Spleen (tissue), 11 donors: ENCODE measurements around the gene NDUFA3. TPM values are rescaled to one million over a fixed set of nuclear protein-coding genes. Genes with fewer than 3 reads are reported as not detected.

ENCODE experiments used
- DNase-seq: peaks from one replicate; pipeline ENCODE4 v3.0.0-alpha.2; 2020
- H3K27ac ChIP-seq, 8 donors: fragments of 200-600 bp; sonication (generic) in 7 of 8; 1 replicate in 4 of 8; 2 replicates in 4 of 8; pipeline versions ENCODE4 v1.5.0 to v1.8.0; 2016 to 2021; ENCODE audit warnings: inconsistent platforms in 4 of 8, mild to moderate bottlenecking in 4 of 8, moderate library complexity in 1 of 8
- H3K27me3 ChIP-seq, 7 donors: fragments of 200-600 bp; sonication (generic) in 6 of 7; replicated peaks in 1 of 7; 1 replicate in 4 of 7; 2 replicates in 3 of 7; pipeline versions ENCODE4 v1.5.0 to v1.8.0; 2016 to 2021; ENCODE audit warnings: inconsistent platforms in 3 of 7, mild to moderate bottlenecking in 1 of 7
- H3K36me3 ChIP-seq, 6 donors: fragments of 200-600 bp; sonication (generic) in 5 of 6; 1 replicate in 4 of 6; 2 replicates in 2 of 6; pipeline versions ENCODE4 v1.5.0 to v1.8.0; 2016 to 2021; ENCODE audit warnings: inconsistent platforms in 2 of 6
- H3K4me1 ChIP-seq, 6 donors: fragments of 200-600 bp; sonication (generic) in 5 of 6; 1 replicate in 3 of 6; 2 replicates in 3 of 6; pipeline versions ENCODE4 v1.5.0 to v1.8.0; 2016 to 2021; ENCODE audit warnings: inconsistent platforms in 3 of 6
- H3K4me3 ChIP-seq, 8 donors: fragments of 200-600 bp; sonication (generic) in 7 of 8; 1 replicate in 4 of 8; 2 replicates in 4 of 8; pipeline versions ENCODE4 v1.5.0 to v1.8.0; 2016 to 2021; ENCODE audit warnings: inconsistent platforms in 4 of 8, mild to moderate bottlenecking in 4 of 8, moderate library complexity in 2 of 8
- H3K9me3 ChIP-seq, 8 donors: fragments of 200-600 bp; sonication (generic) in 7 of 8; 1 replicate in 4 of 8; 2 replicates in 4 of 8; pipeline versions ENCODE4 v1.5.0 to v1.8.0; 2016 to 2021; ENCODE audit warnings: inconsistent platforms in 4 of 8
- POLR2A ChIP-seq, 3 donors: fragments of 450-650 bp; IDR thresholded peaks; one replicate each; pipeline ENCODE4 v1.5.1; 2017; ENCODE audit warnings: antibody characterized with exemption in 3 of 3, mild to moderate bottlenecking in 1 of 3
- POLR2AphosphoS5 ChIP-seq, 3 donors: sonication (generic); formaldehyde crosslinking; IDR thresholded peaks; one replicate each; pipeline ENCODE4 v1.5.1; 2017; ENCODE audit warnings: antibody characterized with exemption in 3 of 3
- WGBS, 5 donors: extraction: QIAGEN DNeasy Blood & Tissue Kit in 3 of 5; methylation state at CpG; one replicate each; pipeline versions ENCODE4 v1.1.5 to v1.1.7; 2013 to 2018; 5-methylcytosine and 5-hydroxymethylcytosine counted together
- intact Hi-C: fragments of 100-400 bp; cut with DNase I; formaldehyde crosslinking; loops from one replicate; pipeline ENCODE4 v1.15.0; 2023; ENCODE audit warnings: low total_unique reads
- polyA plus RNA-seq, 3 donors: library from polyadenylated mRNA; stranded (reverse); fragments of 200-250 nt; gene quantifications; one replicate each; pipeline ENCODE4 v1.2.1, GENCODE V29; 2013
- total RNA-seq, 7 donors: library from RNA; depleted of rRNA in 3 of 7; stranded (reverse); fragments of >200 nt in 3 of 7; fragmentation: NEBNext Ultra II Directional in 4 of 7; extraction: Animal tissue kit (Norgen Biotek cat#: 25700) in 4 of 7; gene quantifications; one replicate each; pipeline versions ENCODE4 v1.1.0 to v1.2.1, GENCODE V29; 2016 to 2021
- TF ChIP-seq, protein P1 (sequence below), 11 experiments: fragments of 200-600 bp in 7 of 11; fragments of 450-650 bp in 4 of 11; sonication (generic) in 4 of 11; IDR thresholded peaks in 8 of 11; conservative IDR thresholded peaks in 3 of 11; 1 replicate in 7 of 11; 2 replicates in 4 of 11; pipeline versions ENCODE4 v1.4.0 to v1.8.0; 2016 to 2021; ENCODE audit warnings: antibody characterized with exemption in 11 of 11, inconsistent platforms in 4 of 11, mild to moderate bottlenecking in 1 of 11
- donor health status: healthy with polysubstance abuse.
- donor health status: DM: no; HTN: no; CAD: no; lungs with moderate emphysema.
- donor health status: DM: no; HTN: no; CAD: no.
- donor health status: Bipolar disorder and iron deficiency.
- donor health status: healthy.
- donor health status: DM: no; HTN: no; CAD: no.
- donor health status: DM: yes; HTN: yes; CAD: no.

NDUFA3 gene
- total and polyA plus RNA-seq, 10 donors = 14.5 to 197 (median 83.8) TPM

DNA sequence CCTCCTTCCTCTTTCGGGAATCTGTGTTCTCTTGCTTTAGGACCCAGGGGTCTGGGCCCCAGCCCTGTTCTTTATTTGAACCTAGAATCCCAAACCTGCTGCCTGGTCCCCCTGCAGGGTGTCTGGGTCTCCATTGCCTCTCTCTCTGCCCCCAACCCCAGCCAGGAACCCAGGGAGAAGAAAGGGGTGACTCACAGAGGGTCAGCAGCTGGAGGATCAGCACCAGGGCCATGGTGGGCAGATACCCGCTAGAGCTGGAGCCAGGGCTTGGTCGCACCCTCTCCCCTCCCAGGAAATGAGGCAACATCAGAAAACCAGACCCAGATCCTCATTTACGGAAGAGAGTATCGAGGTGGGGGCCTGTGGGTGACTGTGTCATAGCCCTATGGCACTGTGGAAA is 2.1 kb upstream of the NDUFA3 start, which contains the start of gene OSCAR:
Gene OSCAR (minus strand): TSS at position 243 of the 400 bp plus-strand sequence. CDS start 11 bp downstream, at position 232.
- Histone ChIP-seq H3K27ac (peak within 1 kb of the TSS in 7 of 8 donors; percentile 53 to 89 (median 77)), H3K4me1 (peaks cover 11 to 94% (median 36%) of the 10 kb centered on the region in 6 donors), H3K4me3 (peak within 1 kb of the TSS in 4 of 8 donors; percentile 4 to 52 (median 26)), H3K27me3 (peaks cover 0 to 9% (median 4%) of the 10 kb centered on the region in 7 donors), H3K36me3 (peaks cover 0 to 14% (median 2%) of the 10 kb centered on the region in 6 donors), H3K9me3 (no peaks in the 10 kb centered on the region)
- intact Hi-C loops = no loop called here
- 32 to 53% (median 41%) methylated on average over 5 of the region's 5 CpGs for WGBS, 5 donors
- TF ChIP-seq POLR2AphosphoS5 (IDR thresholded peaks at IDR 0.05) (peak in 2 of 3 donors; percentile 10 to 52), POLR2A (IDR thresholded peaks at IDR 0.05) (no peak)
- peak; percentile 82 for DNase-seq

DNA sequence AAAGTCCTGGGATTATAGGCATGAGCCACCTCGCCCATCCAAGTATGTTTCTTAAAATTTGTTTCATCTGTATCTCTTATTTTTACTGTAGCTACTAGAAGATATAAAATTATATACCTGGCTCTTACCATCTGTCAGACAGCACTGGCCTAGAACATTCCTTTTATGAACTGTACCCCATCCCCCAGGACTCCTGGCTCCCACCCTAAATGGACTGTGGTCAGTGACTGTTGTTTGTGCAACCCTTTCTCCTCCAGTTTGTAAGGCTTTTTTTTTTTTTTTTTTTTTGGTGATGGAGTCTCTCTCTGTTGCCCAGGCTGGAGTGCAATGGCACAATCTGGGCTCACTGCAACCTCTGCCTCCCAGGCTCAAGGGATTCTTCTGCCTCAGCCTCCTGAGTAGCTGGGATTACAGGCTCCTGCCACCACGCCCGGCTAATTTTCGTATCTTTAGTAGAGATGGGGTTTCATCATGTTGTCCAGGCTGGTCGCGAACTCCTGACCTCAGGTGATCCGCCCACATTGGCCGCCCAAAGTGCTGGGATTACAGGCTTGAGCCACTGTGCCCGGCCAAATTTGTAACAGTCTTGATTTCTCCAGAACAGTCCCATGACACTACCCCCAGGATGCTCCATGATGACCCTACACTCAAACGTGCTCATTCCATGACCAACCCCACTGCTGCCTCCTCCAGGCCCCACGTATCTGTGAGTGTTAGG is 2.5 kb downstream of the NDUFA3 start:
- peaks cover 7 to 61% (median 24%) of the 10 kb centered on the region in 6 donors for H3K4me1 ChIP-seq
- peaks cover 0 to 60% (median 47%) of the 10 kb centered on the region in 6 donors for H3K36me3 ChIP-seq
- H3K27me3 ChIP-seq = no peaks in the 10 kb centered on the region
- H3K4me3 ChIP-seq = no peak overlapping the region
- no peak overlapping the region for H3K27ac ChIP-seq
- intact Hi-C loops = no loop called here
- H3K9me3 ChIP-seq = no peaks in the 10 kb centered on the region
- peak; percentile 50 for DNase-seq
- WGBS, 5 donors = 84 to 93% (median 92%) methylated on average over 11 of the region's 11 CpGs
- TF ChIP-seq POLR2AphosphoS5 (IDR thresholded peaks at IDR 0.05) (no peak), POLR2A (IDR thresholded peaks at IDR 0.05) (no peak)
- TF ChIP-seq, protein P1, sequence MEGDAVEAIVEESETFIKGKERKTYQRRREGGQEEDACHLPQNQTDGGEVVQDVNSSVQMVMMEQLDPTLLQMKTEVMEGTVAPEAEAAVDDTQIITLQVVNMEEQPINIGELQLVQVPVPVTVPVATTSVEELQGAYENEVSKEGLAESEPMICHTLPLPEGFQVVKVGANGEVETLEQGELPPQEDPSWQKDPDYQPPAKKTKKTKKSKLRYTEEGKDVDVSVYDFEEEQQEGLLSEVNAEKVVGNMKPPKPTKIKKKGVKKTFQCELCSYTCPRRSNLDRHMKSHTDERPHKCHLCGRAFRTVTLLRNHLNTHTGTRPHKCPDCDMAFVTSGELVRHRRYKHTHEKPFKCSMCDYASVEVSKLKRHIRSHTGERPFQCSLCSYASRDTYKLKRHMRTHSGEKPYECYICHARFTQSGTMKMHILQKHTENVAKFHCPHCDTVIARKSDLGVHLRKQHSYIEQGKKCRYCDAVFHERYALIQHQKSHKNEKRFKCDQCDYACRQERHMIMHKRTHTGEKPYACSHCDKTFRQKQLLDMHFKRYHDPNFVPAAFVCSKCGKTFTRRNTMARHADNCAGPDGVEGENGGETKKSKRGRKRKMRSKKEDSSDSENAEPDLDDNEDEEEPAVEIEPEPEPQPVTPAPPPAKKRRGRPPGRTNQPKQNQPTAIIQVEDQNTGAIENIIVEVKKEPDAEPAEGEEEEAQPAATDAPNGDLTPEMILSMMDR (IDR thresholded peaks at IDR 0.05 in 8 of 11, conservative IDR thresholded peaks at IDR 0.05 in 3 of 11) = no peak

DNA sequence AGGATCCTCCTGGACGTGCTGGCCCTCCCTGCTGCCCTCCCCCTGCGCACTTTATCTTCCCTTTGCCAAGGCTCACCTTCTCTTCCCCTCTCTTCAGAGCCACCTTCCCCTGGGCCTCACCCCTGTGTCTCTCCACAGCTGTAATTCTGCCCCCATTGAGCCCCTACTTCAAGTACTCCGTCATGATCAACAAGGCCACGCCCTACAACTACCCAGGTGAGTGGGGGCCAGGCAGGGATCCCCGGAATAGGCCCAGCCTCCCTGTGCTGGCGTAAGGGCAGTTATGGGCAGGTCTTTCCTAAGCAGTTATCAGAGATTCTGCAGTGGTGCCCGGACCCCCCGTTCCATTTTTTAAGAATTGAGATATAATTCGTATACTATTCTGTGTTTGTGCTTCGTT is 3.1 kb downstream of the NDUFA3 start:
- Histone ChIP-seq H3K4me3 (no peak overlapping the region), H3K4me1 (peaks cover 7 to 54% (median 24%) of the 10 kb centered on the region in 6 donors), H3K27me3 (no peaks in the 10 kb centered on the region), H3K27ac (no peak overlapping the region), H3K9me3 (no peaks in the 10 kb centered on the region), H3K36me3 (peaks cover 0 to 66% (median 51%) of the 10 kb centered on the region in 6 donors)
- TF ChIP-seq, protein P1 (IDR thresholded peaks at IDR 0.05 in 8 of 11, conservative IDR thresholded peaks at IDR 0.05 in 3 of 11) = no peak
- no peak for TF ChIP-seq POLR2A (IDR thresholded peaks at IDR 0.05)
- no peak for TF ChIP-seq POLR2AphosphoS5 (IDR thresholded peaks at IDR 0.05)
- intact Hi-C loops = no loop called here
- 91 to 97% (median 93%) methylated on average over 10 of the region's 10 CpGs for WGBS, 5 donors
- peak; percentile 63 for DNase-seq

DNA sequence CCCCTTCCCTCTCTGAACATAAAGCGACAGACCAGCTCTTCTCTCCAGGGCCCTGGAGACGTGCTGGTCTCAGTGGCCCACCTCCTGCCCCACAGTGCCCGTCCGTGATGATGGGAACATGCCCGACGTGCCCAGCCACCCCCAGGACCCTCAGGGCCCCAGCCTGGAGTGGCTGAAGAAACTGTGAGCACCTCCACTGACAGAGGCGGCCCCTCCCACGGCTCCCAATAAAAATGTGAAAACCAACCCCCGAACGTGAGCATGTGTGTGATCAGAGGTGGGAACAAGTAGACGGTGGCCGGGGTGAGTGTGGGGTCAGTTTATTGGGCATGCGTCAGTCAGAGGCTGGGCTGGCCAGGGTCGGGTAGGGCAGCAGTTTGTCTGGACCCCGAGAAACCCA is 4.1 kb downstream of the NDUFA3 start:
- WGBS, 5 donors = 88 to 94% (median 89%) methylated on average over 14 to 15 of the region's 15 CpGs
- peaks cover 0 to 76% (median 56%) of the 10 kb centered on the region in 6 donors for H3K36me3 ChIP-seq
- intact Hi-C loops = no loop called here
- H3K4me3 ChIP-seq = no peak overlapping the region
- DNase-seq = peak; percentile 59
- peaks cover 7 to 45% (median 22%) of the 10 kb centered on the region in 6 donors for H3K4me1 ChIP-seq
- H3K27me3 ChIP-seq = no peaks in the 10 kb centered on the region
- no peak overlapping the region for H3K27ac ChIP-seq
- no peak for TF ChIP-seq POLR2A (IDR thresholded peaks at IDR 0.05)
- TF ChIP-seq, protein P1 (IDR thresholded peaks at IDR 0.05 in 8 of 11, conservative IDR thresholded peaks at IDR 0.05 in 3 of 11) = no peak
- TF ChIP-seq POLR2AphosphoS5 (IDR thresholded peaks at IDR 0.05) = no peak
- H3K9me3 ChIP-seq = no peaks in the 10 kb centered on the region
